Measurements from ENCODE around the gene LRIG1.

Gene LRIG1

GRCh38 chr3:66392512-66392911 is 108.3 kb downstream of the LRIG1 start:
- no peak for DNase-seq

GRCh38 chr3:66390013-66390412 is 110.8 kb downstream of the LRIG1 start:
- DNase-seq = no peak

GRCh38 chr3:66386925-66387650 is 113.7 kb downstream of the LRIG1 start:
- peak in 31 of 58 donors; percentile 18 to 67 (median 43) for DNase-seq

- DNase-seq = no peak
These were observed 114.6 kb downstream of the LRIG1 start for GRCh38 chr3:66386011-66386924.

GRCh38 chr3:66385066-66385465 is 115.8 kb downstream of the LRIG1 start:
- no peak for DNase-seq

- DNase-seq = no peak
These were observed 116.7 kb downstream of the LRIG1 start for GRCh38 chr3:66383998-66384745.

- DNase-seq = no peak
These were observed 117.8 kb downstream of the LRIG1 start for GRCh38 chr3:66383023-66383422.

DNA sequence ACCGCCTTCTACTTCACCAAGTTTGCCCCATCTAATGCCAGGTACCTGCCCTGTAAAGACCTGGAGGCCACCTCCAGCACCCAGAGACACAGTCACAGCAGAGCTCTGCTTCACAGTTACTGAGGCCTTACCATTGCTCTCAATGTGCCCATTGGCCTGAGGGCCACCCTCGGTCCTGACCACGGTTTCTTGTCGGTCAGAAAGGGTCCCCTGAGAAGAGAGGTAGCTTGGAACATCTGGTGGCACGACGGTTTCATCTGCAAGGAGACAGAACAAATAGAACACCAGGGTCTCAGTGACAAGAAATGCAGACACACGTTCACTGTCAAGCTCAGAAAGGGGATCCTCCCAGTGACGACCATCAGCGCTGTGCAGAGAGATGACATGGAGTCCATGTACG is 118.7 kb downstream of the LRIG1 start:
- no peak for DNase-seq

GRCh38 chr3:66381626-66382025 is 119.2 kb downstream of the LRIG1 start:
- peak in 4 of 58 donors; percentile 16 to 42 (median 25) for DNase-seq

GRCh38 chr3:66380200-66380932 is 120.5 kb downstream of the LRIG1 start:
- peak in 10 of 58 donors; percentile 19 to 57 (median 32) for DNase-seq

DNA sequence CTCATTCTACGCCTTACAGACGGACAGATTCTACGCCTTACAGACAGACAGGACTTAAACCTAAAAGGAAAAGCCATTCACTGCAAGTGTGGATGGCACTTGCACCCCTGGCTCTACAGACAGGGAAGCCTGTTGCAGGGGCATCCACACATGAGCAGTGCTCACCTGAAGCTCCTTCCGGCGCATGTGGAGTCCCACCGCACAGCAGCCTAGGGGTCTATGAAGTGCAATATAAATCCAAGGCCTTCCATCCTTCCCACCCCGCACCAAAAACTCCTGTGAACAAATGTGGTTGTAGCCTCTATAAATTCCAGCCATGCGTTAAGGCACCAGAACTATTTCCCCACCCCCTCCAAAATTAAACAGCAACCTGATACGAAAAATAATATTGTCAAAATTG is 121.3 kb downstream of the LRIG1 start:
- no peak for DNase-seq

- DNase-seq = no peak
These were observed 122.6 kb downstream of the LRIG1 start for GRCh38 chr3:66378256-66378655.

DNA sequence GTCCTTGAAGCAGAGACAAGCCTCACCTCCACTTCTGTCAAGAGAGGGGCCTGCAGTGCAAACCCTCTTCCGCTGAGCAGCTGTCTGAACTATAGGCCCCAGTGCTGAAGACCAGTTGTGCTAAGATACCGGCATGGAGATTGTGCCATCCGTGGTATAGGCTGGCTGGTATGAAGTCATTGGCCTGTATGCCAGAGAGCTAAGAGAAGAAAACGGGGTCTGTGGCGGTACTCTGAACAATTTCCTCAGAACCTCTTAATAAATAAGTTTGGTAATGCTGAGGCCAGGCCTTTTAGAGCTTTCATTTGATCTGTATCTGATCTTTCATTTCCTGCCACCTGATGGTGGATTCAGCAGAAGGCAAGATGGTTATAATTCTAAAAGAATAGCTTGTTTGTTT is 123.0 kb downstream of the LRIG1 start:
- no peak for DNase-seq

- no peak for DNase-seq
These were observed 124.3 kb downstream of the LRIG1 start for GRCh38 chr3:66376568-66376967.

- peak in 25 of 58 donors; percentile 13 to 66 (median 30) for DNase-seq
These were observed 128.0 kb downstream of the LRIG1 start for GRCh38 chr3:66372681-66373350.

GRCh38 chr3:66371432-66371831 is 129.4 kb downstream of the LRIG1 start:
- no peak for DNase-seq

DNA sequence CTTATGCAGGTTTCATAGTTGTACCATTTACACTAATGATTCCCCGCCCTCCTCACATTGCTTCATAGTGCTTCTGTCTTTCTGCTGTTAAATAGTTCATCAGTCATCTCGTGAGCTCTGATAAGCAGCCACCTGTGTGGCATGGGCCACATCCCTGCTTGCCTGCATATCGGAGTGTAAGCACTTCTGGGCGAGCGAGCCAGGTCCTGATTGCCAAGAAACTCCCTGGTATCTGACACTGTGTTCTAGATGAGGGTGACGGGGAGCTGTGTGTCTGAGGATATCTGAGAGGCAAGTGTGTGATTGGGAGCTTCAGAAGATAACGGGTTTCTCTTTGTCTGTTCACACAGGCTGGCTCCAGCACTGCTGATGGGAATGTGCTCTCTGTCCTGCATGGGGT is 130.6 kb downstream of the LRIG1 start:
- DNase-seq = no peak

DNA sequence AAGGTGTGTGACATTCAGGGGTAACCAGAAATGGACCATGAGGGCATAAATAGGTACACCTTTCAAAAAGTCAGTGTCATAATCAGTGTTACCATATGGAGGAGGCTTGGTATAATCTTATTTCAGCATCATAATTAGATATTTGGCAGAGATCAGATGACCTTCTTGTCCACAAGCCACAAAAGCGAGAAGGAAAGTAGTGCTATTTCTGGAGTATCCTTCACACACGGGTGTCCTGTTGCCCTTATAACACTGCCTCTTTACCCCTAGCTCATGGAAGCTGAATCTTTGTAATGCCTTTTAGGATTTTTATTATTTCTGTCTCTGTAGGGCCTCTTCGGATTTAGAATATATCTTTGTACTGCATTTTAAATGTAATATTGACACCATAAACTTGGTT is 132.8 kb downstream of the LRIG1 start:
- no peak for DNase-seq

GRCh38 chr3:66366747-66367146 is 134.1 kb downstream of the LRIG1 start:
- no peak for DNase-seq

DNA sequence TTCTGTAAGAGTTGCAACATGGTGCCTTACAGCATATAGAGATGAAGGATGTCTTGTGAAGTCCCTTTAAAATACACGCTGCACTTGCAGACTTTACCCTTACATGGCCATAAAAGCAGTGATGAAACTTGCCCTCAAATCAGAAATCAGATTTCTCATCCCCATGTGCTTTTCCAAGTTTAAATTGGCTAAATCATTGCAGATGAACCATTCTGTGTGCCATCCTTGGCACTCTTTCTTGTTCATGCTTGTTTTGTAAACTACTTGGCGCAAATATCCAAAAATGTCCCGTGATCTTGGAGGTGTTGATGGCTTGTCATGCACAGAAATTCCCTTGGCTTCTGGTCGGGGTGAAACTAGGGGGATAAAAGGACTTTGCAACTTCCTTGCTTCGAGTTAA is 135.7 kb downstream of the LRIG1 start:
- no peak for DNase-seq
